ENCODE data around the gene SYCP2.

- TF ChIP-seq EZH2 (IDR thresholded peaks at IDR 0.05; ENCODE audit: low read length) (no peak), CTCF (optimal IDR thresholded peaks at IDR 0.05 in 1 of 3, IDR thresholded peaks at IDR 0.05 in 1 of 3, conservative IDR thresholded peaks at IDR 0.05 in 1 of 3; ENCODE audit: extremely low read depth in 1 of 3, insufficient read depth in 2 of 3, low read length in 3 of 3) (no peak)
Observed at GRCh38 chr20:59945731-59946130, 12.3 kb upstream of the SYCP2 start.

All from keratinocyte (primary cell).